GM12864 (cell line): ENCODE measurements around the gene ANO5.
A peak's percentile ranks its signal among the peaks of the same experiment; 100 is the strongest.
"Not testable (repeated sequence)": the region's sequence is repeated elsewhere in the genome, so short reads cannot be mapped to it uniquely, and the experiment has no call there.

ENCODE experiments used
- DNase-seq: peaks from one replicate; pipeline ENCODE4 v3.0.0-alpha.2; 2011; ENCODE audit warnings: low read depth
- H3K4me3 ChIP-seq: 2 replicates; pipeline ENCODE4 v1.5.1; 2011; ENCODE audit warnings: mild to moderate bottlenecking, low read depth, low read length, control low read depth
- TF ChIP-seq, protein P1 (sequence below): IDR thresholded peaks from 2 replicates; pipeline ENCODE4 v1.5.1; 2011; ENCODE audit warnings: low read depth, mild to moderate bottlenecking, moderate library complexity, low read length, control low read depth, inconsistent platforms; ENCODE audit errors: missing control alignments

The ANO5 gene

DNA sequence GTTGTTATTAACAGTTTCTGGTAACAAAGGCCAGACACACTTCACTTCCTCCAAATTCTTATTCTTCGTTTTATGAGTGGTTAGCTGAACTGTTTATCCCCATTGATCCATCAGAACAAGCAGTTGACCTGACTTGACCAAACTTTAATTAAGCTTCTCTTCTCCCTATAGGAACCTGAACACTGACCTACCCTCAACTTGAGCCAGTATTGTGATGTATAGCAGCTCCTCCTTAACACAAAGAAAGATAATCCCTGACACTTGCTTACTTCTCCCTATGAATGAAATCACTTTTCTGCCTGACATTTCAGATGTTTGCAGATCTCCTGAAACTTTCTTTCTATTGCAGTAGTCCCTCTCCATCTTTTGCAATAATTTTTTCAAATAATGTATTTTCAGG, 41.9 kb downstream of the ANO5 start:
- no peak overlapping the region for H3K4me3 ChIP-seq
- TF ChIP-seq, protein P1, sequence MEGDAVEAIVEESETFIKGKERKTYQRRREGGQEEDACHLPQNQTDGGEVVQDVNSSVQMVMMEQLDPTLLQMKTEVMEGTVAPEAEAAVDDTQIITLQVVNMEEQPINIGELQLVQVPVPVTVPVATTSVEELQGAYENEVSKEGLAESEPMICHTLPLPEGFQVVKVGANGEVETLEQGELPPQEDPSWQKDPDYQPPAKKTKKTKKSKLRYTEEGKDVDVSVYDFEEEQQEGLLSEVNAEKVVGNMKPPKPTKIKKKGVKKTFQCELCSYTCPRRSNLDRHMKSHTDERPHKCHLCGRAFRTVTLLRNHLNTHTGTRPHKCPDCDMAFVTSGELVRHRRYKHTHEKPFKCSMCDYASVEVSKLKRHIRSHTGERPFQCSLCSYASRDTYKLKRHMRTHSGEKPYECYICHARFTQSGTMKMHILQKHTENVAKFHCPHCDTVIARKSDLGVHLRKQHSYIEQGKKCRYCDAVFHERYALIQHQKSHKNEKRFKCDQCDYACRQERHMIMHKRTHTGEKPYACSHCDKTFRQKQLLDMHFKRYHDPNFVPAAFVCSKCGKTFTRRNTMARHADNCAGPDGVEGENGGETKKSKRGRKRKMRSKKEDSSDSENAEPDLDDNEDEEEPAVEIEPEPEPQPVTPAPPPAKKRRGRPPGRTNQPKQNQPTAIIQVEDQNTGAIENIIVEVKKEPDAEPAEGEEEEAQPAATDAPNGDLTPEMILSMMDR, result no peak
- no peak for DNase-seq

- no peak overlapping the region for H3K4me3 ChIP-seq
- DNase-seq, result peak; percentile 8
- TF ChIP-seq, protein P1, result peak; percentile 76
Observed at GRCh38 chr11:22244986-22245592, 52.2 kb downstream of the ANO5 start.

- DNase-seq, result no peak
- no peak overlapping the region for H3K4me3 ChIP-seq
- TF ChIP-seq, protein P1, result no peak
Observed at GRCh38 chr11:22246992-22247391, 54.1 kb downstream of the ANO5 start.

DNA sequence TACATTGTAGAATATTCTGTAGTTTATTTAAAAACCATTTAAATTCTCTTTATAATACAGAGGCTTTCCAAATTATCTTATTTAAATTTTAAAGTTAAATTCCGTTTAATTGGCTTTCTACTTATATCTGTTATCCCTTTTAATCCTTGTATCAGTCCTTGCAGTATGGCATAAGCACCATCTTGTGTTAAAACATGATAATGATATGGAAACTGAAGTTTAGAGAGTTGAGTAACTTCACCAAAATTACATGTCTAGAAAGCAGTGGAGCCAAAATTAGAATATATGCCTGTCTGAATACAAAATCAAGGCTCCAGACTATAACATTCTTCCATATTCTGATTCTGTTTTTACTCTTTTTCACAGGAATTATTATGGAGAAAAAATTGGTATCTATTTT, 57.0 kb downstream of the ANO5 start:
- TF ChIP-seq, protein P1, result no peak
- no peak for DNase-seq
- no peak overlapping the region for H3K4me3 ChIP-seq

- H3K4me3 ChIP-seq, result no peak overlapping the region
- DNase-seq, result no peak
- TF ChIP-seq, protein P1, result no peak
Observed at GRCh38 chr11:22256876-22257275, 64.0 kb downstream of the ANO5 start.

DNA sequence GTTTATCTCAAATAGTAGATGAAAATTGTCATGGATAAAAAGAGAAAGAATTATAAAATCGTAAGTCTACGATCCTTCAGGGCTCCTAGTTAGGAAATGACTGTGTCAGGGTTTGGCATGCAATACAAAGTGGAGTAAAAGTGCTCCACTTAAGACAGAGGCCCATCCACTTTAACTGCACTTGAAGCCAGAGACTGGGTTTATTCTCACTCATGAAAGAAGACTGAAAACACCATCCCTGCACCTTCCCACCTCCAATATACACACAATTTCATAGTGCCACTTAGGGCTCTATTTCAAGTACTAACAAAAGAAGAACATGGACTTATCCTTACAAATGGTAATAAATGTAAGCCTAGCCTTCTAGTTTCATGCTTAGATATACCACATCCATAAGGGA, 70.7 kb downstream of the ANO5 start:
- no peak overlapping the region for H3K4me3 ChIP-seq
- TF ChIP-seq, protein P1, result no peak
- no peak for DNase-seq

DNA sequence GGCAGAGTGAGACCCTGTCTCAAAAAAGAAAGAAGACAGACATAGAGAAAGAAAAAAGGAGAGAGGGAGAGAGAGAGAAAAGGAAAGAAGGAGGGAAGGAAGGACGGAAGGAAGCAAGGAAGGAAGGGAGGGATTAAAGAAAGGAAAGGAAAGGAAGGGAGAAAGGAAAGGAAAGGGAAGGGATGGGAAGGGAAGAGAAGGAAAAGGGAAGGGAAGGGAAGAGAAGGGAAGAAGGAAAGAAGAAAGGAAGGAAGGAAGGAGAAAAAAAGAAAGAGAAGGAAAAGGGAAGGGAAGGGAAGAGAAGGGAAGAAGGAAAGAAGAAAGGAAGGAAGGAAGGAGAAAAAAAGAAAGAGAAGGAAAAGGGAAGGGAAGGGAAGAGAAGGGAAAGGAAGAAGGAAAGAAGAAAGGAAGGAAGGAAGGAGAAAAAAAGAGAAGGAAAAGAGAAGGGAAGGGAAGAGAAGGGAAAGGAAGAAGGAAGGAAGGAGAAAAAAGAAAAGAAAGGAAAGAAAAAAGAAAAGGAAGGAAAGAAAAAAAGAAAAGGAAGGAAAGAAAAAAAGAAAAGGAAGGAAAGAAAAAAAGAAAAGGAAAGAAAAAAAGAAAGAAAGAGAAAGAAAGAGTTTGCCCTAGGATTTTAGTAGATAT, 76.2 kb downstream of the ANO5 start:
- H3K4me3 ChIP-seq, DNase-seq: not testable (repeated sequence)
